Dendritic cell treated with granulocyte-macrophage colony-stimulating factor and Interleukin-4, amounts not matched to agents 40 ng/mL and 50 ng/mL, for 4 days (primary cell): ENCODE data around the gene ABCB11.
A peak's percentile ranks its signal among the peaks of the same experiment; 100 is the strongest.

ENCODE experiments used
- H3K27ac Mint-ChIP-seq: one replicate; pipeline ENCODE4 v1.8.0; 2022; ENCODE audit warnings: mild to moderate bottlenecking, mixed read lengths
- H3K27me3 Mint-ChIP-seq: one replicate; pipeline ENCODE4 v1.8.0; 2022; ENCODE audit warnings: mild to moderate bottlenecking, mixed read lengths
- H3K36me3 Mint-ChIP-seq: one replicate; pipeline ENCODE4 v1.8.0; 2022; ENCODE audit warnings: low read depth, mixed read lengths
- H3K4me1 Mint-ChIP-seq: one replicate; pipeline ENCODE4 v1.8.0; 2022; ENCODE audit warnings: low read depth, mixed read lengths
- H3K4me3 Mint-ChIP-seq: one replicate; pipeline ENCODE4 v1.8.0; 2022; ENCODE audit warnings: mild to moderate bottlenecking, moderate library complexity, mixed read lengths
- H3K9me3 Mint-ChIP-seq: one replicate; pipeline ENCODE4 v1.8.0; 2022; ENCODE audit warnings: mixed read lengths
- intact Hi-C: fragments of 100-400 bp; cut with micrococcal nuclease; formaldehyde crosslinking; loops from one replicate; pipeline ENCODE4 v1.15.0; 2022

The ABCB11 gene

DNA sequence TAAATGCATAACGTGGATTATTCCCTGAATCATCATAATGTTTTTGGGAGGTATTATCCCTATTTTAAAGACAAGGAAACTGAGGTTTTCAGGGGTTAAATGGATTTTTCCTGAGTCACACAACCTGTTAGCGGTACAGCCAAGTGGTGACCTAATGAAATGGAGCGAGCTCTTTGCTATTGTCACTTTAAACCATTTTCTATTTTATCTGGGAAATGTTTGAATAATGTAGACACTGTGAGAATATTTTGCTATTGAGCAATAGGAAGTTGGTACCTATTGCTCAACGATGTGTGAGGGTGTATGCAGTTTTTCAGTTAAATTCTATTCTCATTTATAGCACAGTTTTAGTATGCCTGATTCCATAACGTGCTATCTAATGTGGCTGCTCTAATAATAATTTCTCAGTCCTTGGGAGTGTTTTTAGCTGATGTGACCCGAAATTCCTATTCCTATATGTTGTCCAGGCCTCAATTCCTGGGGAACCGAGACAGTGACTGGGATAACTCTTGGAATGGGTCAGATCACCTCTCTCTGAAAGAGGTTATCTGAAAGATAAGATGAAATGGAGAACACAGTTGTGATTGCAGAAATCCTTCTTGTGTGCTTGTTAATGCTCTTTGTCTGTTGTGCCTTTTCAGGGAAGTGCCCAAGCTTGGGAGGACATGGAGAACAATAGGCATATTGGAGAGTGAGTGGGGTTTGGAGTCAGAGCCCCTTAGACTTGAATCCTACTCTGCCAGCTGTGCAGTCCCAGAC lies 38.4 kb downstream of the ABCB11 start:
- H3K27me3 Mint-ChIP-seq, result peaks cover 3% of the 10 kb centered on the region
- H3K36me3 Mint-ChIP-seq, result no peaks in the 10 kb centered on the region
- no peaks in the 10 kb centered on the region for H3K9me3 Mint-ChIP-seq
- peaks cover 22% of the 10 kb centered on the region for H3K4me1 Mint-ChIP-seq
- intact Hi-C loops, result no loop called here
- no peak overlapping the region for H3K4me3 Mint-ChIP-seq
- H3K27ac Mint-ChIP-seq, result no peak overlapping the region

DNA sequence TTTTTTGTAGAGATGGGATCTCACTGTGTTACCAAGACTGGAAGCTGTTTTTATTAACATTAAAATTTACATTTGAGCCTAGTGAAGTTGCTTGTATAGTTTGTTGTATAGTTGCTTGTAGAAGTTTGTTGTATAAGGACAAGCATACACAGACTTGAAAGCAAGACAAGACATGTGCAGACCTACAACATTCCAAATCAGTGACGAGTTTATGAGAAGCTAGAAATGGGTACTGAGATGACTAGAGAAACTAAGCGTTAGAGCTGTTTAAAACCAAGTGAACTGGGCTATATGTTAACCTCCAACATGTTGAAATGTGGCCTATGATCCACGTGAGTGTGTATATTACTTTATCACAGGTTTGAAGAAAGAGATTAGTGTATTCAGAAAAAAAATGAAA lies 39.1 kb downstream of the ABCB11 start:
- intact Hi-C loops, result no loop called here
- Mint-ChIP-seq H3K36me3 (no peaks in the 10 kb centered on the region), H3K27me3 (no peaks in the 10 kb centered on the region)

DNA sequence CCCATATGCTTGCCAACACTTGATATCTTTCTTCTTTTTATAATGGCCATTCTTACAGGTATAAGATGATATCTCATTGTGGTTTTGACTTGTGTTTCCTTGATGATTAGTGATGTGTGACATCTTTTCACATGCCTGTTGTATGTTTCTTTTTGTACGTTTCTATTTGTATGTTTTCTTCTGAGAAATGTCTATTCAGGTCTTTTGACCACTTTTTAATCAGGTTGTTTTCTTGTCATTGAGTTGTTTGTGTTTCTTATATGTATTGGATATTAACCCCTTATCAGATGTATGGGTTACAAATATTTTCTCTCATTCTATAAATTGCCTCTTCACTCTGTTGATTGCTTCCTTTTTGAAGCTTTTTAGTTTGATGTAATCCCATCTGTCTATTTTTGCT lies 42.4 kb downstream of the ABCB11 start:
- Mint-ChIP-seq H3K4me1 (peaks cover 16% of the 10 kb centered on the region), H3K36me3 (no peaks in the 10 kb centered on the region), H3K4me3 (no peak overlapping the region), H3K9me3 (no peaks in the 10 kb centered on the region), H3K27ac (no peak overlapping the region), H3K27me3 (no peaks in the 10 kb centered on the region)
- intact Hi-C loops, result no loop called here

More for the DNA sequence above, 39.1 kb downstream of the ABCB11 start:
- Mint-ChIP-seq H3K27ac (no peak overlapping the region), H3K4me1 (peaks cover 22% of the 10 kb centered on the region), H3K9me3 (no peaks in the 10 kb centered on the region), H3K4me3 (no peak overlapping the region)

DNA sequence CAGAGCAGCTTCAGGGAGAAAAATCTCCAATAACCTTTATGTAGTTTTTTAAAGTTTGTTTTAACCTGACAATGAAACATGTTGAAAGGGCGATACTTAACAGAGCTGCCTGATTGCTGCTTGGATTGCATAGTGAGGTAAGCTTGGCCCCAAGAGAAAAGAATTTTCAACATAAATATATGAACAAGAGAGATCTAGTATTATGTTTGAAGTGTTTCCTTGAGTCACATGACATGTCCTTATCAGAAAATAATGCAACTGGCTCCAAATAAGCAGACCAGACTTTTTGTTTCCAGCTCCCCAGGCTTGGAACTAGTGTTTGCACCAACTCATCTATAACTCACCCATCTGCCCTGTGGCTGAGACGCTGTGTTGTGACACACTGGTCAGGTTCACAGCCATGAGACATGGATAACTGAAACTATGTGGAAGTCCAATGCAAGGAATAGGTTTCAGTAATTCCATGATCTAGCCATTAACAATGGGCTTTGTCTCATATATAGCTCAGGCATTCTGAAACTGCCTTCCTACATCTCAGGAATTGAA lies 44.7 kb downstream of the ABCB11 start:
- H3K27me3 Mint-ChIP-seq, result no peaks in the 10 kb centered on the region
- intact Hi-C loops, result no loop called here
- H3K27ac Mint-ChIP-seq, result no peak overlapping the region
- no peak overlapping the region for H3K4me3 Mint-ChIP-seq
- H3K36me3 Mint-ChIP-seq, result no peaks in the 10 kb centered on the region
- no peaks in the 10 kb centered on the region for H3K4me1 Mint-ChIP-seq
- H3K9me3 Mint-ChIP-seq, result no peaks in the 10 kb centered on the region

DNA sequence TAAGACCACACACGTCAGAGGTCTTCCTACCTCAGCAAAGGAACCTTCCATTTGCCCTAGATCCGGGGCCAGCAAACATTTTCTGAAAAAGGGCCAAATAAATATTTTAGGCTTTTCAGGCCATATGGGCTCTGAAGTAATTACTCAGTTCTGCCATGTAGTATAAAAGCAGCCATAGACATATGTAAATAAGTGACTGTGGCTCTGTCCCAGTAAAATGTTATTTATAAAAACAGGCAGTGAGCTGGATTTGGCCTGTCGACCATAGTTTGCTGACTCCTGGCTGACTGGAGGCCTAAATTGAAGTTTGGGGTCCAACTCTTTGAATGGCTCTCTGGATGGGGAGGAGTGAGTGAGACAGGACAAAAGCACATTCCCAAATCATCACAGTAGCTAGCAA lies 49.5 kb downstream of the ABCB11 start:
- intact Hi-C loops, result no loop called here
- Mint-ChIP-seq H3K27ac (no peak overlapping the region), H3K27me3 (no peaks in the 10 kb centered on the region), H3K4me1 (peaks cover 14% of the 10 kb centered on the region), H3K4me3 (no peak overlapping the region), H3K36me3 (no peaks in the 10 kb centered on the region), H3K9me3 (no peaks in the 10 kb centered on the region)

DNA sequence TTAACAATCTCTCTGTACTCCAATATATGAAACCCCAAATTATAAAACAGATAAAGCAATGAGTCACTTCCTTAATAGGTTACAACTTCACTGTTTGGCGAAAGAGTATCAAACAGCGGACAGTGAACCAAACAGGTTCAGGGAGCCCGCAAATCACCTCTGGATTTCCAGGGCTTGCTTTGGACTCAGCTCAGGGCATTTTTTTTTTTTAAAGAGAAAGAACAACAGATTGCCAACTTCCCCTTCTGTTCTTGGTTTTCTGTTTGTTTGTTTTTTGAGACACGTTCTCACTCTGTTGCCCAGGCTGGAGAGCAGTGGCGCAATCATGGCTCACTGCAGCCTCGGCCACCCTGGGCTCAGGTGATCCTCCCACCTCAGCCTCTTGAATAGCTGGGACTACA lies 52.7 kb downstream of the ABCB11 start:
- no peak overlapping the region for H3K4me3 Mint-ChIP-seq
- H3K27ac Mint-ChIP-seq, result peak overlapping the region; percentile 37
- intact Hi-C loops, result no loop called here
- H3K9me3 Mint-ChIP-seq, result no peaks in the 10 kb centered on the region
- H3K27me3 Mint-ChIP-seq, result no peaks in the 10 kb centered on the region
- no peaks in the 10 kb centered on the region for H3K36me3 Mint-ChIP-seq
- H3K4me1 Mint-ChIP-seq, result peaks cover 14% of the 10 kb centered on the region

DNA sequence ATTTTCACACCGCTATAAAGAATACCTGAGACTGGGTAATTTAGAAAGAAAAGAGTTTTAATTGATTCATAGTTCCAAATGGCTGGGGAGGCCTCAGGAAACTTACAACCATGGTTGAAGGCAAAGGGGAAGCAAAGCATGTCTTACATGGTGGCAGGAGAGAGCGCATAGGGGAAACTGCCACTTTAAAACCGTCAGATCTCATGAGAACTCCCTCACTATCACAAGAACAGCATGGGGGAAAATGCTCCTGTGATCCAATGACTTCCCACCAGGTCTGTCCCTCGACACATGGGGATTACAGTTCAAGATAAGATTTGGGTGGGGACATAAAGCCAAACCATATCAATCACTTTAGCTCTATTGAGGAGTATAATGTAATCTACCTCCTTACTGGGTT lies 53.5 kb downstream of the ABCB11 start:
- intact Hi-C loops, result no loop called here
- no peak overlapping the region for H3K27ac Mint-ChIP-seq
- peaks cover 14% of the 10 kb centered on the region for H3K4me1 Mint-ChIP-seq
- no peaks in the 10 kb centered on the region for H3K36me3 Mint-ChIP-seq
- H3K4me3 Mint-ChIP-seq, result no peak overlapping the region
- H3K9me3 Mint-ChIP-seq, result no peaks in the 10 kb centered on the region
- H3K27me3 Mint-ChIP-seq, result no peaks in the 10 kb centered on the region

DNA sequence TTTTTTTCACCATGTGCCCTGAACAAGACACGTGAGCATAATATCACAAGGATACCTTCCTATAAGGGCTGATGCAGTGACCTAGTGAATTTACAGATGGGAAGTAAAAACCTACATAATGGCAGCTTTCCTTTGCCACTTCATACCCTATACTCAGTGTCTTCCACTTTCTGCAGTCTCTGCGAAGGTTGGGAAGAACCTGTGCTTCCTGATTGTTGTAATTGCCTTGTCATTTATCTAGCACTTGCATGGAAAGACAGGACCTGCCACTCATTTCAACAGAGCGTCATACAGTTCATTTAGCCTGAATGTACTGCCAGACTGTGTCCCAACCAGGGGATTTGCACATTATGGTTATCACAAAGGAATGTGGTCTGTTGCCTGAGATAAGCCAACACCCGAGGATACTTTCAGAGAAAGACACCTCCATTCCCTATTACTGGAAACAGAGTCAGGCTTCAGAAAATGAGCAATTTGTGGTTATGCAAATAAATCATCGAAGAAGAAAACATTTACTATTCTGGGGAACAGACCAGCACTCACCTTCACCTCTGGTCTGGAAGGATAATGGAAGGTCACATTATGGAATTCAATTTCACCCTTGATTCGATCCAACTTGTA lies 55.0 kb downstream of the ABCB11 start:
- no peaks in the 10 kb centered on the region for H3K9me3 Mint-ChIP-seq
- H3K4me1 Mint-ChIP-seq, result peaks cover 24% of the 10 kb centered on the region
- H3K27me3 Mint-ChIP-seq, result no peaks in the 10 kb centered on the region
- H3K4me3 Mint-ChIP-seq, result no peak overlapping the region
- intact Hi-C loops, result no loop called here
- H3K36me3 Mint-ChIP-seq, result no peaks in the 10 kb centered on the region
- H3K27ac Mint-ChIP-seq, result no peak overlapping the region

DNA sequence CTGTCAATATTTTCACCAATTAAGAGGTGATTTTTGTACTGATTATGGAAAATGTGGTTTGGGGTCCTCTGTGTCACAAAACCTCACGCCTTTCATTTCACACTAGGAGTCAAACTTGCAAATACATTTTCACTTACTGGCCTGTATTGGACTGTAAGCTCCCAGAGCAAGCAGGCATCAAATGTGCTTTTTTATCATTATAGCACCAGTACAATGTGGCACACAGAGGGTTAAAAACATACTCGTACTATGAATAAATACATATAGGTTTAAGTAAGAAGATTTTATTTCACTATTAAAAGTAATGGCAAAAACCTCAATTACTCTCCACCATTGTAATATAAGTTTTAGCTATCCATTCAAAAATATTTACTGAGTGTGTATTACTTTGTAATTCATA lies 56.7 kb downstream of the ABCB11 start:
- no peak overlapping the region for H3K4me3 Mint-ChIP-seq
- H3K27ac Mint-ChIP-seq, result no peak overlapping the region
- no peaks in the 10 kb centered on the region for H3K27me3 Mint-ChIP-seq
- intact Hi-C loops, result no loop called here
- peaks cover 27% of the 10 kb centered on the region for H3K4me1 Mint-ChIP-seq
- no peaks in the 10 kb centered on the region for H3K36me3 Mint-ChIP-seq
- H3K9me3 Mint-ChIP-seq, result no peaks in the 10 kb centered on the region

DNA sequence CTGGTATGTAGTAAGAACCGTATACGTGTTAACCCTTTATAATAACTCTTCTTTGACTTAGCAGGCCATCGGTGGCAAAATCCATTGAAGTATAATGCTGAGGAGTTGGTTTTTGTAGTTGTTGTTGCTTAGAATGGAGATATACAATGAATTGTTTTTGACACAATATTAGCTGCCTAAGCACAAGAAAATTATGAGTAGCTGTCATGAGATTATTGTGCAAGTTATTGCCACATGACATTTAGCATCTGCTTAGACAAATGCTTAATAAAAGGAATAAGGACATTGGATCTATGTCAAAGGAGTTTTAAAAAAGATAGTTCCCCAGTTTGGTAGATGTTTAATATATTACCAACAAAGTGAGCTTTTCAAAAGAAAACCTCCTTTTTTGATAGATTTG lies 59.9 kb downstream of the ABCB11 start:
- Mint-ChIP-seq H3K27me3 (no peaks in the 10 kb centered on the region), H3K36me3 (no peaks in the 10 kb centered on the region), H3K27ac (peak overlapping the region; percentile 57), H3K9me3 (no peaks in the 10 kb centered on the region), H3K4me3 (no peak overlapping the region), H3K4me1 (peaks cover 14% of the 10 kb centered on the region)
- intact Hi-C loops, result no loop called here

DNA sequence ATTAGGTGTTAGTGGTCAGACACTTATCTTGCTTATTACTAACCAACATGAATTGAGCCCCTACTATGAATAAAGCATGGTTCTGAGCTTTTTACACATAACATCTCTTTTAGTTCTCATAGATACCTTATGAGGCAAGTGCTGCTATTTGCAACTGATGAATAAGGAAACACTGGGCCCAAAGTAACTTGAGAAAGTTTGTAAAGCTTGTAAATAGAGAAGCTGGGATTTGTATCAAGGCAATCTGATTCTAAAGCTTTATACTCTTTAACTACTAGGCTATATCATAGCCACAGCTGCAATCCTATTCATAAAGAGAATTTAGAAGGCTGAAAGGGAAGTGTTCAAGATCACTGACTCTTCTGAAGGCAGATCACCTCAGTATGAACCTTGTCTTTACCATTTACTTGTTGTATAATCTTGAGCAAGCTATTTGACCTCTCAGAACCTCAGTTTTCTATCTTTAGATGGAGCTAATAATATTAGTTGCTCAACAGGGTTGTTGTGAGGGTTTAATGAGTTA lies 60.4 kb downstream of the ABCB11 start:
- Mint-ChIP-seq H3K9me3 (no peaks in the 10 kb centered on the region), H3K27me3 (no peaks in the 10 kb centered on the region), H3K4me3 (no peak overlapping the region), H3K4me1 (peaks cover 16% of the 10 kb centered on the region), H3K36me3 (no peaks in the 10 kb centered on the region), H3K27ac (peak overlapping the region; percentile 57)
- intact Hi-C loops, result no loop called here

DNA sequence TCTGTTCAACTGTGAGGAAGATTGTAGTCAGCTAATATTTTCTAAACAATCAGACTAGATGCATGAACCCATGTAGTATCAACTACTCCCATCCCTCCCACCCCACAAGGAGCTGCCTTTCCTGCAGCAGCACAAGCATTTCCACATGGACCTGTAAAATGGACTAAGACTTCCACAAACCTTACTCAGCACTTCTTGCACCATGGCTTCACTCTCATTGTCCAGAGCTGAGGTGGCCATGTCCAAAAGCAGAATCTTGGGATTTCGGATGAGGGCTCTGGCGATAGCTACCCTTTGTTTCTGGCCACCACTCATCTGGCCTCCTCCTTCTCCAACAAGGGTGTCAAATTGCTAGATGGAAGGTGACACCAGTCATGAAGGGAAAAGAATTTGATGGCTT lies 61.3 kb downstream of the ABCB11 start:
- H3K9me3 Mint-ChIP-seq, result no peaks in the 10 kb centered on the region
- H3K36me3 Mint-ChIP-seq, result no peaks in the 10 kb centered on the region
- H3K4me3 Mint-ChIP-seq, result no peak overlapping the region
- no peaks in the 10 kb centered on the region for H3K27me3 Mint-ChIP-seq
- intact Hi-C loops, result no loop called here
- no peak overlapping the region for H3K27ac Mint-ChIP-seq
- peaks cover 19% of the 10 kb centered on the region for H3K4me1 Mint-ChIP-seq

DNA sequence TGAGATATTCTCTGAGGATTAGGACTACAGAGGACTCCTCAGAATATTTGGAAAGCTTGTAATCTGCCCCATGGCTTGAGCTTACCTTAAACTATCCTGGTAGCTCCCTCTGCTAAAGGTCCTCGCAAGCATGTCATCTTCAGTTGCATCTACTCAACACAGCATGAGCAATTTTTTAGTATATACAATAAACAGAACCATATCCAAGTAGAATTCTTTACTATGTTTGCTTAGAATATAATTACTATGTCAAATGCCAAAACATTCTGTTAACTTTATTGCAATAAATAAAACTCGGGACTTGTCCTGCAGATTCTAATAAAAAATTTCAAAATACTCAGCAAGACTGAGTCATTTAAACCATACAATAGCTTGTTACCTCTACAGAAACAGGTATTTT lies 62.8 kb downstream of the ABCB11 start:
- Mint-ChIP-seq H3K36me3 (no peaks in the 10 kb centered on the region), H3K4me3 (no peak overlapping the region), H3K27ac (no peak overlapping the region), H3K4me1 (peaks cover 19% of the 10 kb centered on the region), H3K9me3 (no peaks in the 10 kb centered on the region), H3K27me3 (no peaks in the 10 kb centered on the region)
- intact Hi-C loops, result no loop called here

DNA sequence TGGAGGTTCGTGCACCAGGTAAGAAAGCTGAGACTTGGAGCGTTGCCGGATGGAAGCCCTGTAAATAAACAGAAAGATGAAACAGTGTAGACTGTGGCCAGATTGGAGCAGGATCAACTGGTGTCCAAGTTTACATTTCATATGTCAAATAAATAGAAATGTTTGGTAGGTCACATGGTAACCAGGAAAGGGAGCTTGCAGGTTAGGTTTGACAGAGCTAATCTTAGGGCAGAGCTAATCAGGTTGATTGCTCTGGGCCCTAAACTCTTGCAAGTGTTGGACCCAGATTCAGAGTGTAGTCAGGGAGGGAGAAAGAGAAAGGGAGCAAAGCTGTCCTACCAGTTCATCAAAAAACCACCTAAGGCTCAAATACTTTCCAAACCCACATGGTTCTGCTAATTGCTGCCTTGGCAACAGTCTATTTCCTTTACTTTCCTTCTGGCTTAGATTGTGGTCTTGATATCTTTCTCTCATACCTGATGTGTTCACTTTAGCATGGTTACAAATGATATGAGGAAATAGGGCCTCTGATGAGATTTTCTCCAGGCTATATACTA lies 66.8 kb downstream of the ABCB11 start:
- no peak overlapping the region for H3K4me3 Mint-ChIP-seq
- H3K4me1 Mint-ChIP-seq, result peaks cover 12% of the 10 kb centered on the region
- H3K27ac Mint-ChIP-seq, result no peak overlapping the region
- H3K9me3 Mint-ChIP-seq, result no peaks in the 10 kb centered on the region
- intact Hi-C loops, result loop anchor here (5.0 kb wide), 1 partner anchor 123 kb away; no protein-coding TSS in a partner anchor
- H3K27me3 Mint-ChIP-seq, result no peaks in the 10 kb centered on the region
- no peaks in the 10 kb centered on the region for H3K36me3 Mint-ChIP-seq
